HT-29 (cell line): ENCODE results near the gene PCTP. TPM values are rescaled to one million over a fixed set of nuclear protein-coding genes. Genes with fewer than 3 reads are reported as not detected.

Experiments used
- DNase-seq: peaks from one replicate; pipeline ENCODE4 v3.0.0-alpha.2; 2015; ENCODE audit warnings: low spot score
- total RNA-seq: library from RNA; depleted of rRNA; stranded (reverse); fragments of >200 nt; shearing (Covaris generic); gene quantifications from 2 replicates; pipeline ENCODE4 v1.2.3, GENCODE V29; 2014; rRNA removed

The PCTP gene
- total RNA-seq: 11.2 and 13.5 TPM in 2 replicates

DNA sequence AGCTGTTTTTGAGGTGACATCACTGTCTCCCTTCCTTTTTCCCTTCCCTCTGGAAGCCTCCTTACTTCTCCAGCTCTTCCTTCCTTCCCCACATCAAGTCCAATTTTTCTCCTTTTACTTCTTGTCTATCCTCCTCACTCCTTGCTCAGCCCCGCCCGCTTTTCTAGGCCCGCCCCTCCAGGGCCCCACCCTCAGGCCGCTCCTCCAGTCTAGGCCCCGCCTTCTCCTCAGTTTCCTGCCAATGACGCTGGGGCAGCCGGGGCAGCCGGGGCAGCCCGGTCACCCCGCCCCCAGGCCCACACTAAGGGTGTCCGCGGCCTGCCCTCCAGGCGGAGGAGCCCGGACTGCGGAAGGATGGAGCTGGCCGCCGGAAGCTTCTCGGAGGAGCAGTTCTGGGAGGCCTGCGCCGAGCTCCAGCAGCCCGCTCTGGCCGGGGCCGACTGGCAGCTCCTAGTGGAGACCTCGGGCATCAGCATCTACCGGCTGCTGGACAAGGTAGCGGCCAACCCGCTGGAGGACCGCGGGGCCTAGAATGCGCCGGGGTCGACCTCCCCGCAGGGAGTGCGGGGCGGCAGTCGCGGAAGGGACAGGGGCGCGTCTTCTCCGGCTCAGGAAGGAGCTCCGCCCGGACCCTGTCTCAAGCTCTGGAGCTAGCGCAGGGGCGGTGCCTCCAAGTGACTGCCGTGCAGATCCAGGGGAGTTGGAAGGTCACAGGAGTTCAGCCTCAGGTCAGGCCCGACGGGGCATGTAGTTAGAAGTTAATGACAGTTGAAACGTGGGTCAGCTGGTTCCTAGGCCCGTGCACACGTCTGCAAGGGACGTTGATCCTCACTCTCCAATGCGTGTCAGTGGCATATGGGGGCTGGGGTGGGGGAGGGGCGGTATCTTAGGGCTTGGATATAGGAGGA is at the start of gene PCTP:
TSS of gene PCTP (plus strand) at position 302 of the 908 bp plus-strand sequence. CDS start at position 355, 53 bp downstream.
- DNase-seq: peak; percentile 91

- no peak for DNase-seq
These were observed 48.7 kb upstream of the PCTP start for GRCh38 chr17:55702150-55702549.

- no peak for DNase-seq
These were observed 46.5 kb upstream of the PCTP start for GRCh38 chr17:55704401-55704800.

DNA sequence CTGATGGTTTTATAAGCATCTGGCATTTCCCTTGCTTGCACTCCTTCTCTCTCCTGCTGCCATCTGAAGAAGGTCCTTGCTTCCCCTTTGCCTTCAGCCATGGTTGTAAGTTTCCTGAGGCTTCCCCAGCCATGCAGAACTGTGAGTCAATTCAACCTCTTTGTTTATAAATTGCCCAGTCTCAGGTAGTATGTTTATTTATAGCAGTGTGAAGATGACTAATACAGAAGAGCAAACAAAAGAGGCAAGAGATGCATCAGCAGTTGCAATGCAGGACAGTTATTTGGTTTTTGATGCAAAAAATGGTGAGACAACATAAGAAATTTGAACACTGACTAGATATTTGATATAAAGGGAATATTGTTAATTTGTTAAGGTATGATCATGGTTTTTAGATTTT is 45.0 kb upstream of the PCTP start:
- DNase-seq: no peak

DNA sequence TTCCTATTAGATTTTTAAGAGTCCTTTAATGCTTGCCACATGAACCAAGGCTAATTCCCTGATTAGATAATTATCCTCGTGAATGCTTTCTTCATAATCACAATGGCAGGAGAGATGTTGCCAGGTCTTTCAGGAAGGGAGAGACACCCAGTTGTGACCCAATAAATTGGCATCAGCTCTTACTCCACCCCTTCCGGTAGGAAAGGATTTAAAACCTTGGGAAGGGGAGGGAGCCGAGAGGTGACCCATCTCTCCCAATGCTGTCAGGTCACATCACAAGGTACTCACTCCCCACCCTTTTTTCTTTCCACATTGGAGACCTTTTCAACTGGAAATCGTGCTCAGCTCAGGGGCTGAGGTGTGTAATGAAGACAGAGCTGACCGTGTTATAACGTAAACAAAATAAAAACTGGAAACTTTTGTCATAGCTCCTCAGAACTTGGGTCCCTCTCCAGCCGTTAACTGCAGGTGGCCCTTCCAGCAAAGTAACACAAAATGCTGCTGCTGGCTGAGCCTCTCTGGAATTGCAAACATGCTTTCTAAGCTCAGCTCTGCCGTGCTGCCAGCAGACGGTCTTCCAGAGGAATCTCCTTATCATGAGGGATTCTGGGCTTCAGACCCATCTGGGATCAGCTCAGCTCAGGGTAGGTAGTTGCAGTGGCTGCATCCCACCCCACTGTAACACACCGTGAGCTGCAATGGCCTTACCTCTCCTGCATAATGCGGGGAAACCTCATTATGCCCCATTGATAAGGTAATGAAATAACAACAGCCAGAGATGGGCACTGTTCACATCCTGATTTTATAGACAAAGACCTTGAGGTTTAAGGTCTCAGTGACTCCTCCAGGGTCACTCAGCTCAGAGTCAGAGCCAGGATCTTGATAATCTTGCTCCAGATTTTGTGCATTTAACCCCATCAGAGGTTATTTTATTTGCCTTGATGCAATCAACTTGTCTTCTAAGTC is 43.8 kb upstream of the PCTP start:
- no peak for DNase-seq

DNA sequence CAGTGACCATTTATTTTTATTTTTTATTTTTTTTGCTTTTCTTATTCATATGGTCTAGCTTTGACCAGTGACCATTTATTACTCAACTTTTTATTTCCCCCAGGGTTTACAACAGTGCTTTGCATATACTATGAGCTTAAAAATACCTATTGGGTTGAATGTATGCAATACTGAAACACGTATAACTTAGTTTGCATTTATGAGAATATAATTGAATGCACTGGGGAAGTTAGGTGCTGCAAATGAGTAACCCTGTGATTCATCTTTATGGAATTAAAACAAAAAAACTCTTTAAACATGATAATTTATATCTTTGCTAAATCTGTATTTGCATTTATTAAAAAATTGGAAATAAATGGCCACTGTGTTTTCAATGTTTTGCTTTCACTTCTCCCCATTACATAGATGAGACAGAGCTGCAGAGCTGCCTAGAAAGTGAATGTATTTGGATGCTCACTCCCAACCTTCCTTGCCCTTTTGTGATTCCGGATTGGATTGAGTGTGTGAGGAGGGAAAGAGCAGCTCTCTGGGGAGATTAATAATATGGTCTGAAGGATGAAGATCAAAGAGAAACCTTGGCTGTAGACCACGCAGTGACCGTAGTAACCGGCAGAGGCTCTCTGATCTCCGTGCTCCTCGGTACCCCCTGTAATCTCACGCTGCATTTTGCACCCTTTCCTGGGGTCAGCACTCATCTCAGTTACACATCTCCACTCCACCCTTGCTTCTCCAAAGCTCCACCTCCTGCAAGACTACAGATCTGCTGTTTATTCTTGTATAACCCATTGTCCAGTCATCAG is 42.5 kb upstream of the PCTP start:
- DNase-seq: no peak

DNA sequence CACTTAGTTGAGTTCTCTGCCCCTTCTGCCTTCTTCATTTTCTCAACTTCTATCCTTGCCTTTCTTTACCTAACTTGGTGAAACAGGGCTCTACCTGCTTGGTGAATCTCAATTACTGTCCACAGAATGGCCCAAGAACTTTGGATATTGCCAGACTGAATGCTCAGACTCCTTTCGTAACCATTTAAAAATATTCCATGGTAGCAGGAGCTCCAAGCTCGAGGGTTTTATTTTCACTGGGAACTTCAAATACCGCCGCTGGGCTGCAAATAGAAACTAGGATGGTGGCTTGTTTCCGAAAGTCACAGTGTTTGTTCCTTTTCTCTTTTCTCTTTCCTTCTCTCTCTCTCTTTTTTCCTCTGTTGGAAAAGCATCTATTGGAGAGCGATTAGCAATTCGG is 41.4 kb upstream of the PCTP start:
- DNase-seq: no peak

DNA sequence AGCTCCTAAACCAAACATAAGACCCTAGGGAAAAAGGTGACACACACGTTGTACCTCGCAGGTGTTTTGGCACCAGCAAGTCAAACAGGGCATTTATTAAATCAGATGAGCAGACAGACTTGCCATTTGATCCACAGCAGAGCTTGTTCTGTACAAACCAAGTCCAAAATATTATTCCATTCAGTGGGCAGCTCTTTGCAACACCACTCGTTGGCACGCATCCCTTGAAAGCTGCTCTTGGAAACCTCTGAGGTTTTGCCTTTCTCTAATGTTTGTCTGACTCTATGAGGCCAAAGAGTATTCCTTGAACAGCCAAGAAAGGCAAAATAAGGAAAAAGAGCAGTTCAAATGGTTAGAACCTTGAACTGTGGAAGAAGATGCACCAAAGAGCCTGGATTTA is 40.9 kb upstream of the PCTP start:
- no peak for DNase-seq

DNA sequence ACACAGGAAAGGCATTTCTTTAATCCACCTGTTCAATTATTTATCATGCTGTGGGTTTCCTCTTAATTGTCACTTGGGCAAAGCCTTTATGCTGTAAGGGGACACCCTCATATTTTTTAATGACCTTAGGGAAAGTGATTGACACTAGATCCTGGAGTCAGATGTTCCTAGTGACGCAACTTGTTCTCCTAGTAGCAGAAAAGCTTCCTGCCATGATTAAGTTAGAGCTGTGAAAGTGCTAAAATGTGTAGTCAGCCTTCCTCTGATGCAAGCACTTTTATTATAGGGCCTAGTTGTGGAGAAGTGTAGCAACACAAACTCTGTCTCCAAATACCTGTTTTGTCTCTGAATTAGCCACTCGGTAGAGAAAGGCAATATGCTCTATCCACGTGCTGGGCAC is 40.4 kb upstream of the PCTP start:
- DNase-seq: no peak

GRCh38 chr17:55710829-55711496 is 39.9 kb upstream of the PCTP start:
- DNase-seq: no peak

DNA sequence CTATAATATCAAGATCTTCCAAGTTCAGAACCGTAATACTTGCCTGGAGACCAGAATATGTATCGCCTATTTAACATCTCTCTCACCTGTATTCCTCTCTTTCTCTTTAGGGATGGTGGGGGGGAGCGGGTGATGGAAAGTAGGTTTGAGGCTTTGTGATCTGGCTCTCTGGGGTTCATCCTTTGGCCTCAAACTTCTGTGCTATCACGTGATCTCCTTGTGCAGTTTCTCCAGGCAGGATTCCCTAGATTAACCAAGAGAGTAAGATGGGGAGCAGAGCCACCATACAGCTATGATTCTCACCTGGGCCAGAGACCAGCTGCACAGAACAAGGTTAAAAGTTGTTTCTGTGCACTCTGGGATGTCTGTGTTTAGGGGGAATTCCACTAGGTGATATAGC is 33.4 kb upstream of the PCTP start:
- no peak for DNase-seq

- DNase-seq: peak; percentile 88
These were observed 32.7 kb upstream of the PCTP start for GRCh38 chr17:55717898-55718735.

- DNase-seq: no peak
These were observed 29.7 kb upstream of the PCTP start for GRCh38 chr17:55720919-55721836.

DNA sequence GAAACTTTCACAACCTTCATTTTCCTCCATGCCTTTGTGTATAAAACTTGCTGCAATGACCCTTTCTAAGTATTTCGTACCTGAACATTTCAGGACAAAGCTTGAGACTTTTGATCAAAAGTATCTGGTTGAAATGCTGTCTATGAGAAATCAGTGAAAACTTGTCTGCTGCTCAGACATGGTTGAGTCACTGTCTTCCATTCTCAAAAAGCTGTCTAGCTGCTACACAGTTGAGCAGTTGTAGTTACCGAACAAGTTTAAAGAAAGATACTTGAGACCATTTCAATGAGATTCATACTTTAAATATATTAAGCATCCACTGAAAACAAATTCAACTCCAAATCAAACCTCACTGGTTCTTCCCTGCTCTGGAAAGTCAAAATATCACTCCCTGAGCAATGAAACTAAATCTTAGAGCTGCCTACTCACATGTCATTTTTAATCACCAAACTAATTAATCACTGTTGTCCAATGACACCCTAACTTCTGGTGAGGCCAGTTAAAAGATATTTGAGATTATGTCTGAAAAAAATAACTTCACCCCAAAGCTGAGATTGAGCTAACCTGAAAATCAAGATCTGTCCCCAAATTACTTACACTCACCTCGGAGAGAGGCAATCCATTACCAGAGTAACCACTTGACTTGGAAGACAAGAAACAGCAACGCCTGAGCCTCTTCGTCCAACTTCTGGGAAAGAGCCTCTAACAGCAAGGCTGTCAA is 28.7 kb upstream of the PCTP start:
- DNase-seq: no peak

GRCh38 chr17:55722742-55723487 is 27.9 kb upstream of the PCTP start, which contains the start of gene TMEM100:
Gene TMEM100, minus strand, starts transcription at chr17:55722864. Its CDS starts 1,794 bp downstream, at chr17:55721070.
- DNase-seq: no peak

DNA sequence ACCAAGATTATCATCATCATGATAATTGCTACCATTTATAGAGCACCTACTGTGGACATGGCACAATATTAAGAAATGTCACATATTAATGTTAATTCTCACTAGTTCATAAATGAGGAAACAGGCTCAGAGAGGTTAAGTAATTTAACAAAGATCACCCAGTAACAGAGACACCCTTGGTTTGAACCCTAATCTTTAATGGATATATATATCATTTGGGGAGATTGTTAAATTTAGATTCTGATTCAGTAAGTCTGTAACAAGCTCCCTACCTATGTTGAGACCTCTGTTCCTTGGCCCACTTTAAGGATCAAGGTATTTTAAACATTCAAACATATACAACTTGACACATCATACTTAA is 27.4 kb upstream of the PCTP start:
- no peak for DNase-seq

- no peak for DNase-seq
These were observed 24.4 kb upstream of the PCTP start for GRCh38 chr17:55726440-55726839.
